ENCODE data around the gene STUM. TPM values are rescaled to one million over a fixed set of nuclear protein-coding genes. Genes with fewer than 3 reads are reported as not detected.

The STUM gene
- total RNA-seq, 1 experiment from 2014 or later: 0.03 TPM

DNA sequence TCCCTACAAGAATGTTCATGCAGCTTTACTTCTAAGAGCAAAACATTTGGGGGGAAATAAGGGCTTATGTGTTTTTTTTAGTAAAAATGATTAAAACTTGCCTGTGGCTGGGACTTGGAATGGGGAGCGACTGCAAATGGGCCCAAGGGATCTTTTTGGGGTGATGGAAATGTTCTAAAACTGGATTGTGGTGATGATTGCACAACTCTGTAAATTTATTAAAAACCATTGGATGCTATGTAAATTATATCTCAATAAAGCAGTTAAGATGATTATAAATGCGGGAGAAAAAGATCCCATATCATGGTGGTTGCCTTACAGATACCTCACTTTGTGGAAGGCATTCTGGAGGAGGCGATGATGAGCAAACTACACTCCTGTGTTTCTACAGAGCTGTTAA is 30.2 kb upstream of the STUM start:
- in situ Hi-C loops (cut with HindIII; ENCODE audit: low pct_unique_long_range_greater_than_20kb, low sequenced_read_pairs): no loop called here
- intact Hi-C loops (cut with micrococcal nuclease; ENCODE audit: unreplicated experiment): no loop called here
- no peak overlapping the region for H3K27ac ChIP-seq (ENCODE audit: low read length)
- no peaks in the 10 kb centered on the region for H3K9me3 ChIP-seq (ENCODE audit: control insufficient read depth, insufficient read depth, low read depth, low read length)
- TF ChIP-seq, protein P1, sequence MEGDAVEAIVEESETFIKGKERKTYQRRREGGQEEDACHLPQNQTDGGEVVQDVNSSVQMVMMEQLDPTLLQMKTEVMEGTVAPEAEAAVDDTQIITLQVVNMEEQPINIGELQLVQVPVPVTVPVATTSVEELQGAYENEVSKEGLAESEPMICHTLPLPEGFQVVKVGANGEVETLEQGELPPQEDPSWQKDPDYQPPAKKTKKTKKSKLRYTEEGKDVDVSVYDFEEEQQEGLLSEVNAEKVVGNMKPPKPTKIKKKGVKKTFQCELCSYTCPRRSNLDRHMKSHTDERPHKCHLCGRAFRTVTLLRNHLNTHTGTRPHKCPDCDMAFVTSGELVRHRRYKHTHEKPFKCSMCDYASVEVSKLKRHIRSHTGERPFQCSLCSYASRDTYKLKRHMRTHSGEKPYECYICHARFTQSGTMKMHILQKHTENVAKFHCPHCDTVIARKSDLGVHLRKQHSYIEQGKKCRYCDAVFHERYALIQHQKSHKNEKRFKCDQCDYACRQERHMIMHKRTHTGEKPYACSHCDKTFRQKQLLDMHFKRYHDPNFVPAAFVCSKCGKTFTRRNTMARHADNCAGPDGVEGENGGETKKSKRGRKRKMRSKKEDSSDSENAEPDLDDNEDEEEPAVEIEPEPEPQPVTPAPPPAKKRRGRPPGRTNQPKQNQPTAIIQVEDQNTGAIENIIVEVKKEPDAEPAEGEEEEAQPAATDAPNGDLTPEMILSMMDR (IDR thresholded peaks at IDR 0.05): no peak
- no peak for TF ChIP-seq SIN3A (IDR thresholded peaks at IDR 0.05; ENCODE audit: borderline replicate concordance, insufficient read depth, low read depth, low read length)
- TF ChIP-seq TCF7L2 (IDR thresholded peaks at IDR 0.05; ENCODE audit: low read depth, low read length): no peak
- TF ChIP-seq POLR2AphosphoS5 (IDR thresholded peaks at IDR 0.05; ENCODE audit: low read depth, low read length): no peak
- TF ChIP-seq, protein P2, sequence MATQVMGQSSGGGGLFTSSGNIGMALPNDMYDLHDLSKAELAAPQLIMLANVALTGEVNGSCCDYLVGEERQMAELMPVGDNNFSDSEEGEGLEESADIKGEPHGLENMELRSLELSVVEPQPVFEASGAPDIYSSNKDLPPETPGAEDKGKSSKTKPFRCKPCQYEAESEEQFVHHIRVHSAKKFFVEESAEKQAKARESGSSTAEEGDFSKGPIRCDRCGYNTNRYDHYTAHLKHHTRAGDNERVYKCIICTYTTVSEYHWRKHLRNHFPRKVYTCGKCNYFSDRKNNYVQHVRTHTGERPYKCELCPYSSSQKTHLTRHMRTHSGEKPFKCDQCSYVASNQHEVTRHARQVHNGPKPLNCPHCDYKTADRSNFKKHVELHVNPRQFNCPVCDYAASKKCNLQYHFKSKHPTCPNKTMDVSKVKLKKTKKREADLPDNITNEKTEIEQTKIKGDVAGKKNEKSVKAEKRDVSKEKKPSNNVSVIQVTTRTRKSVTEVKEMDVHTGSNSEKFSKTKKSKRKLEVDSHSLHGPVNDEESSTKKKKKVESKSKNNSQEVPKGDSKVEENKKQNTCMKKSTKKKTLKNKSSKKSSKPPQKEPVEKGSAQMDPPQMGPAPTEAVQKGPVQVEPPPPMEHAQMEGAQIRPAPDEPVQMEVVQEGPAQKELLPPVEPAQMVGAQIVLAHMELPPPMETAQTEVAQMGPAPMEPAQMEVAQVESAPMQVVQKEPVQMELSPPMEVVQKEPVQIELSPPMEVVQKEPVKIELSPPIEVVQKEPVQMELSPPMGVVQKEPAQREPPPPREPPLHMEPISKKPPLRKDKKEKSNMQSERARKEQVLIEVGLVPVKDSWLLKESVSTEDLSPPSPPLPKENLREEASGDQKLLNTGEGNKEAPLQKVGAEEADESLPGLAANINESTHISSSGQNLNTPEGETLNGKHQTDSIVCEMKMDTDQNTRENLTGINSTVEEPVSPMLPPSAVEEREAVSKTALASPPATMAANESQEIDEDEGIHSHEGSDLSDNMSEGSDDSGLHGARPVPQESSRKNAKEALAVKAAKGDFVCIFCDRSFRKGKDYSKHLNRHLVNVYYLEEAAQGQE (IDR thresholded peaks at IDR 0.05; ENCODE audit: insufficient read depth in 1 of 2, low read depth in 2 of 2, low read length in 1 of 2): no peak
- H3K4me3 ChIP-seq (ENCODE audit: low read depth in 2 of 2, low read length in 2 of 2): no peak overlapping the region
- DNase-seq (ENCODE audit: low read depth, low spot score) (no peak), ATAC-seq (no peak)
- no peaks in the 10 kb centered on the region for H3K36me3 ChIP-seq (ENCODE audit: control insufficient read depth, insufficient read depth, low read length)
- no peaks in the 10 kb centered on the region for H3K4me1 ChIP-seq (ENCODE audit: control insufficient read depth, insufficient read depth, low read length)
- peaks cover 10% of the 10 kb centered on the region for H3K27me3 ChIP-seq (ENCODE audit: control insufficient read depth, insufficient read depth, low read length)
- BruUV-seq (replicated peaks): no TSS peak
- ChIA-PET POLR2A (no interaction called here), CTCF (no interaction called here)

DNA sequence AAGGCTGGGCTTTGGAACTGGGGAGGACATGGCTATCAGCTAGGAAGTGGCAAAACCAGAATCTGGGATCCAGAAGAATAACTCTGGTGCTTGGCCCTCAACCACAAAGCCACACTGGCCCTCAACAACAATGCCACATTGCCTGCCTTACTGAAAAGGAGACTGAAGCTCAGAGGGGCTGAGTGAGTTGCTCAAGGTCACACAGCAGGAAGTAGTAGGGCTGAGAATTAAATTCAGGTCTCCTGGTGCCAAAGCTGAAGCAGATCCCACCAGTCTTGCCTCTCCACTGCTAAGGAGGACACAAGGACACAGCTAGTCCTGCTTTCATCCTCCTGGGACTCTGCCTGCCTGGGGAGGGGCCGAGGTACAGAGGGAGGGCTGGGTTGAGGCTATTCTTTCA is 29.4 kb upstream of the STUM start:
- Histone ChIP-seq H3K27ac (ENCODE audit: low read length) (no peak overlapping the region), H3K4me3 (ENCODE audit: low read depth in 2 of 2, low read length in 2 of 2) (no peak overlapping the region), H3K4me1 (ENCODE audit: control insufficient read depth, insufficient read depth, low read length) (no peaks in the 10 kb centered on the region), H3K27me3 (ENCODE audit: control insufficient read depth, insufficient read depth, low read length) (peaks cover 10% of the 10 kb centered on the region), H3K36me3 (ENCODE audit: control insufficient read depth, insufficient read depth, low read length) (no peaks in the 10 kb centered on the region), H3K9me3 (ENCODE audit: control insufficient read depth, insufficient read depth, low read depth, low read length) (no peaks in the 10 kb centered on the region)
- no peak for DNase-seq (ENCODE audit: low read depth, low spot score)
- in situ Hi-C loops (cut with HindIII; ENCODE audit: low pct_unique_long_range_greater_than_20kb, low sequenced_read_pairs) (no loop called here), intact Hi-C loops (cut with micrococcal nuclease; ENCODE audit: unreplicated experiment) (no loop called here)
- CTCF ChIA-PET: no interaction called here
- TF ChIP-seq, protein P2 (IDR thresholded peaks at IDR 0.05; ENCODE audit: insufficient read depth in 1 of 2, low read depth in 2 of 2, low read length in 1 of 2): no peak
- TF ChIP-seq TCF7L2 (IDR thresholded peaks at IDR 0.05; ENCODE audit: low read depth, low read length): no peak
- TF ChIP-seq SIN3A (IDR thresholded peaks at IDR 0.05; ENCODE audit: borderline replicate concordance, insufficient read depth, low read depth, low read length): no peak
- TF ChIP-seq, protein P1 (IDR thresholded peaks at IDR 0.05): no peak
- no peak for TF ChIP-seq POLR2AphosphoS5 (IDR thresholded peaks at IDR 0.05; ENCODE audit: low read depth, low read length)
- BruUV-seq (replicated peaks): no TSS peak
- ATAC-seq: no peak
- POLR2A ChIA-PET: no interaction called here

All from Panc1 (cell line).